Psoas muscle (tissue), 8 donors: ENCODE measurements around the gene ZFYVE9. TPM values are rescaled to one million over a fixed set of nuclear protein-coding genes. Genes with fewer than 3 reads are reported as not detected.

ENCODE experiments used
- ATAC-seq, 4 donors: fragments of 200-7000 bp; cut with Tn5 transposase; one replicate each; pipeline ENCODE4 v1.9.1; 2020; ENCODE audit warnings: moderate library complexity in 3 of 4, mild to moderate bottlenecking in 2 of 4
- DNase-seq, 2 donors: peaks; one replicate each; pipeline ENCODE4 v3.0.0-alpha.2; 2020
- H3K27ac ChIP-seq: fragments of 200-600 bp; one replicate; pipeline ENCODE4 v1.8.0; 2022
- H3K27me3 ChIP-seq, 3 donors: fragments of 200-600 bp in 1 of 3; one replicate each; pipeline versions ENCODE4 v1.6.1 to v1.8.0; 2013 to 2022; ENCODE audit warnings: low read length in 2 of 3, mild to moderate bottlenecking in 2 of 3, moderate library complexity in 1 of 3; ENCODE audit not compliant: insufficient read depth in 3 of 3
- H3K36me3 ChIP-seq, 2 donors: fragments of 200-600 bp in 1 of 2; one replicate each; pipeline versions ENCODE4 v1.6.1 to v1.8.0; 2013 to 2022; ENCODE audit warnings: low read depth in 1 of 2, mild to moderate bottlenecking in 1 of 2, moderate library complexity in 1 of 2; ENCODE audit not compliant: insufficient read depth in 1 of 2
- H3K4me1 ChIP-seq: fragments of 200-600 bp; one replicate; pipeline ENCODE4 v1.8.0; 2022
- H3K4me3 ChIP-seq: fragments of 200-600 bp; one replicate; pipeline ENCODE4 v1.8.0; 2022; ENCODE audit warnings: mild to moderate bottlenecking
- H3K9me3 ChIP-seq: fragments of 200-600 bp; one replicate; pipeline ENCODE4 v1.8.0; 2022
- WGBS, 3 donors: extraction: QIAGEN DNeasy Blood & Tissue Kit; methylation state at CpG; one replicate each; pipeline versions ENCODE4 v1.1.6 to v1.1.7; 2013; 5-methylcytosine and 5-hydroxymethylcytosine counted together
- intact Hi-C, 2 donors: fragments of 100-400 bp; cut with DNase I; formaldehyde crosslinking; loops; one replicate each; pipeline versions ENCODE4 v1.11.0 to v1.14.2; 2022
- polyA plus RNA-seq, 3 donors: library from polyadenylated mRNA; stranded (reverse); fragments of 200-250 nt; gene quantifications; one replicate each; pipeline ENCODE4 v1.2.3, GENCODE V29; 2013
- total RNA-seq, 4 donors: library from RNA; stranded (reverse); fragmentation: NEBNext Ultra II Directional in 2 of 4; extraction: Animal tissue kit (Norgen Biotek cat#: 25700) in 2 of 4; gene quantifications; one replicate each; pipeline versions ENCODE4 v1.2.1 to v1.2.4, GENCODE V29; 2021 to 2023
- TF ChIP-seq, protein P1 (sequence below): fragments of 200-600 bp; IDR thresholded peaks from one replicate; pipeline ENCODE4 v1.8.0; 2022; ENCODE audit warnings: antibody characterized with exemption
- donor health status: healthy with polysubstance abuse.
- donor health status: DM: no; HTN: no; CAD: no; lungs with moderate emphysema.
- donor health status: Bipolar disorder and iron deficiency.
- donor health status: healthy.
- donor health status: DM: yes; HTN: yes; CAD: no.
- donor health status: DM: no; HTN: no; CAD: no.
- donor health status: DM: no; HTN: no; CAD: no.
- donor health status: DM: yes; HTN: yes; CAD: no.

Gene ZFYVE9
- total and polyA plus RNA-seq, 7 donors: 14.7 to 39.1 (median 31.4) TPM

DNA sequence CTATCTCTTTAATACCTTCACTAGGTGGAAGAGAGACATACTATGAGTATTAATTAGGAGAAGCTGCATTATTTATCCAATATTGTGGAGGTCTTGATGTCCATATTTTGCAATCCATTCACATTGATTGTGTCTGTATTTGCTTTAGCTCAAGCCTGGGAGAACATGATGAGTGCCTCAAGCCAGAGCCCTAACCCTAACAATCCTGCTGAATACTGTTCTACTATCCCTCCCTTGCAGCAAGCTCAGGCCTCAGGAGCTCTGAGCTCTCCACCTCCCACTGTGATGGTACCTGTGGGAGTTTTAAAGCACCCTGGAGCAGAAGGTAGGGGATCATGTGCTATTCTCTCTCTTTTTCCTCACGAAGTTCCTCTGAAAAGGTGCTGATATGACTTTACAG lies 124.6 kb downstream of the ZFYVE9 start:
- TF ChIP-seq, protein P1, sequence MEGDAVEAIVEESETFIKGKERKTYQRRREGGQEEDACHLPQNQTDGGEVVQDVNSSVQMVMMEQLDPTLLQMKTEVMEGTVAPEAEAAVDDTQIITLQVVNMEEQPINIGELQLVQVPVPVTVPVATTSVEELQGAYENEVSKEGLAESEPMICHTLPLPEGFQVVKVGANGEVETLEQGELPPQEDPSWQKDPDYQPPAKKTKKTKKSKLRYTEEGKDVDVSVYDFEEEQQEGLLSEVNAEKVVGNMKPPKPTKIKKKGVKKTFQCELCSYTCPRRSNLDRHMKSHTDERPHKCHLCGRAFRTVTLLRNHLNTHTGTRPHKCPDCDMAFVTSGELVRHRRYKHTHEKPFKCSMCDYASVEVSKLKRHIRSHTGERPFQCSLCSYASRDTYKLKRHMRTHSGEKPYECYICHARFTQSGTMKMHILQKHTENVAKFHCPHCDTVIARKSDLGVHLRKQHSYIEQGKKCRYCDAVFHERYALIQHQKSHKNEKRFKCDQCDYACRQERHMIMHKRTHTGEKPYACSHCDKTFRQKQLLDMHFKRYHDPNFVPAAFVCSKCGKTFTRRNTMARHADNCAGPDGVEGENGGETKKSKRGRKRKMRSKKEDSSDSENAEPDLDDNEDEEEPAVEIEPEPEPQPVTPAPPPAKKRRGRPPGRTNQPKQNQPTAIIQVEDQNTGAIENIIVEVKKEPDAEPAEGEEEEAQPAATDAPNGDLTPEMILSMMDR: no peak
- intact Hi-C loops: no loop called here
- WGBS, 3 donors: 89 to 96% (median 89%) methylated on average over 1 of the region's 1 CpG
- peaks cover 7 to 29% of the 10 kb centered on the region in 2 donors for H3K36me3 ChIP-seq
- no peak for DNase-seq
- H3K27ac ChIP-seq: no peak overlapping the region
- no peak for ATAC-seq
- H3K9me3 ChIP-seq: no peaks in the 10 kb centered on the region
- H3K4me1 ChIP-seq: no peaks in the 10 kb centered on the region
- no peaks in the 10 kb centered on the region for H3K27me3 ChIP-seq
- H3K4me3 ChIP-seq: no peak overlapping the region

DNA sequence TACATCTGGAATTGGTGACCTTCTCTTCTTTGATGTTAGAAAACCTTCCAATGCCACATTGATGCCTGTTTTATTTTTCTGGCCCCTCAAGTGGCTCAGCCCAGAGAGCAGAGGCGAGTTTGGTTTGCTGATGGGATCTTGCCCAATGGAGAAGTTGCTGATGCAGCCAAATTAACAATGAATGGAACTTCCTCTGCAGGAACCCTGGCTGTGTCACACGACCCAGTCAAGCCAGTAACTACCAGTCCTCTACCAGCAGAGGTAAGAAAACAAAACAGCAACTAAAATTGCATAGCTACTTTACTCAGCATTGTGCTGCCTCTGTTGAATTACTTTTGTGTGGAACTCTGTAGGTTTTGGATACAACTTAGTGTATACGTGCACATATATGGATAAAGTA lies 126.5 kb downstream of the ZFYVE9 start:
- TF ChIP-seq, protein P1: no peak
- Histone ChIP-seq H3K27me3 (no peaks in the 10 kb centered on the region), H3K27ac (no peak overlapping the region), H3K4me3 (no peak overlapping the region), H3K36me3 (peaks cover 7 to 44% of the 10 kb centered on the region in 2 donors), H3K9me3 (no peaks in the 10 kb centered on the region), H3K4me1 (no peaks in the 10 kb centered on the region)
- intact Hi-C loops: no loop called here
- no peak for ATAC-seq
- 52 to 57% (median 55%) methylated on average over 3 of the region's 3 CpGs for WGBS, 3 donors
- no peak for DNase-seq

DNA sequence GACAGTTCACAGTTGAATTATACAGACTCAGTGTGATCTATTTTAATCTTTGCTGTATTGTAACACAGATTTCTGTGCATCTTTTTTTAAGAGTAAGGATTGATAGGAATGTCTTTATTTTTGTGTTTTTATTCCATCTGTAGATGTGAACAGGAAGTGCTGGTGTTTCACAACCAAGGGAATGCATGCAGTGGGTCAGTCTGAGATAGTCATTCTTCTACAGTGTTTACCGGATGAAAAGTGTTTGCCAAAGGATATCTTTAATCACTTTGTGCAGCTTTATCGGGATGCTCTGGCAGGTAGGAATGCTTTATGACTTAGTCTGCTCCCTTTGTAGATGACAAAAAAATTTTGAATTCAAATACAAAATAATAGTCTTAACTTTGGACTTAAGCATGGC lies 139.6 kb downstream of the ZFYVE9 start:
- TF ChIP-seq, protein P1: no peak
- DNase-seq (no peak), ATAC-seq (no peak)
- WGBS, 3 donors: 88 to 90% (median 89%) methylated on average over 2 of the region's 2 CpGs
- no peaks in the 10 kb centered on the region for H3K4me1 ChIP-seq
- peaks cover 0 to 68% of the 10 kb centered on the region in 2 donors for H3K36me3 ChIP-seq
- no peak overlapping the region for H3K4me3 ChIP-seq
- no peaks in the 10 kb centered on the region for H3K9me3 ChIP-seq
- no peaks in the 10 kb centered on the region for H3K27me3 ChIP-seq
- intact Hi-C loops: no loop called here
- H3K27ac ChIP-seq: no peak overlapping the region

DNA sequence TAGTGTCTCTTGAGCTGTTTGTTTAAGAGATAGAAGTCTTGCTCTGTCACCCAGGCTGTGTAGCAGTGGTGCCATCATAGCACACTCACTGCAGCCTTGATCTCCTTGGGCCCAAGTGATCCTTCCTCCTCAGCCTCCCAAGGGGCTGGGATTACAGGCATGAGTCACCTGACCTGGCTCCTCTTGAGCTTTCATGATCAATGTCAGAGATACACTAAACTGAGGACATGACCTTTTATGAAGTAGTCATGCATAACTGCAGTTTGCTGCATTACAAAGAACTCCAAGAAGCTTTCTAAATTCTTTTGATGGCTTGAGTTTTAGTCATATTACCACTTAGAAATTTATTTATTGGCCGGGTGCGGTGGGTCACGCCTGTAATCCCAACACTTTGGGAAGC lies 146.4 kb downstream of the ZFYVE9 start:
- Histone ChIP-seq H3K4me1 (no peaks in the 10 kb centered on the region), H3K36me3 (peaks cover 0 to 20% of the 10 kb centered on the region in 2 donors), H3K27ac (no peak overlapping the region), H3K4me3 (no peak overlapping the region), H3K9me3 (no peaks in the 10 kb centered on the region), H3K27me3 (no peaks in the 10 kb centered on the region)
- intact Hi-C loops: no loop called here
- DNase-seq (no peak), ATAC-seq (no peak)
- 94 to 99% (median 98%) methylated on average over 3 of the region's 3 CpGs for WGBS, 3 donors
- TF ChIP-seq, protein P1: no peak

DNA sequence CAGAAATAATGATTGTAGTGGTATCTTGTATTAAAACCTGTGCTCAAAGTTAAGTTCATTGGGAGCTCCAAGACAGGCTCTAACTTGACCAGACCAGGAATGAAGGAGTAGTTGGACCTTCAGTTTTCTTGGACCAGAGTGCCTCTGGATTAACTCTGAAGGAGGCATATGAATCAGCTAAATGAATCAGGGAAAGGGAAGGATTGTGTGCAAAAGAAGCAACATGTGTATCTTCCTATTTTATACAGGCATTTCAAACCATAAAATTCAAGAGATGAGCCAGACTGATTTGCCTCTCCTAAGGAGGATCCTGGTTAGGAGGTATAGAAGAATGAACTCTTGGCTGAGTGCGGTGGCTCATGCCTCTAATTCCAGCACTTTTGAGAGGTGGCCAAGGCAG lies 152.7 kb downstream of the ZFYVE9 start:
- H3K27ac ChIP-seq: no peak overlapping the region
- H3K9me3 ChIP-seq: no peaks in the 10 kb centered on the region
- TF ChIP-seq, protein P1: no peak
- DNase-seq (no peak), ATAC-seq (no peak)
- no peaks in the 10 kb centered on the region for H3K4me1 ChIP-seq
- WGBS, 3 donors: 58 to 86% (median 80%) methylated on average over 1 of the region's 1 CpG
- no peak overlapping the region for H3K4me3 ChIP-seq
- intact Hi-C loops: no loop called here
- no peaks in the 10 kb centered on the region for H3K27me3 ChIP-seq
- H3K36me3 ChIP-seq: peaks cover 0 to 21% of the 10 kb centered on the region in 2 donors
